Smooth muscle cell (in vitro differentiated cells): Measurements from ENCODE around the gene SETD3. TPM values are rescaled to one million over a fixed set of nuclear protein-coding genes. Genes with fewer than 3 reads are reported as not detected.

Experiments used
- DNase-seq: peaks from one replicate; lab custom pipeline; 2025; ENCODE audit not compliant: unreplicated experiment; lab: John Stamatoyannopoulos, UW
- H2AFZ ChIP-seq: fragments of 200-600 bp; sonication (generic); 2 replicates; pipeline ENCODE4 v1.6.0; 2016; ENCODE audit warnings: antibody characterized with exemption, low read depth, mild to moderate bottlenecking
- H3F3A ChIP-seq: fragments of 200-600 bp; sonication (generic); 2 replicates; pipeline ENCODE4 v1.6.0; 2017; ENCODE audit warnings: antibody characterized with exemption, low read depth
- H3K27ac ChIP-seq: fragments of 200-600 bp; sonication (generic); 2 replicates; pipeline ENCODE4 v1.5.1; 2016; ENCODE audit warnings: low read depth, mild to moderate bottlenecking
- H3K27me3 ChIP-seq: fragments of 200-600 bp; sonication (generic); 2 replicates; pipeline ENCODE4 v1.6.1; 2016; ENCODE audit warnings: low read depth, mild to moderate bottlenecking
- H3K36me3 ChIP-seq: fragments of 200-600 bp; sonication (generic); 2 replicates; pipeline ENCODE4 v1.5.1; 2016; ENCODE audit warnings: low read depth
- H3K4me1 ChIP-seq: fragments of 200-600 bp; sonication (generic); 2 replicates; pipeline ENCODE4 v1.5.1; 2016; ENCODE audit warnings: low read depth
- H3K4me2 ChIP-seq: fragments of 200-600 bp; sonication (generic); 2 replicates; pipeline ENCODE4 v1.6.0; 2016; ENCODE audit warnings: mild to moderate bottlenecking
- H3K4me3 ChIP-seq: fragments of 200-600 bp; sonication (generic); 2 replicates; pipeline ENCODE4 v1.5.1; 2016; ENCODE audit warnings: mild to moderate bottlenecking
- H3K79me2 ChIP-seq: fragments of 200-600 bp; sonication (generic); 2 replicates; pipeline ENCODE4 v1.6.0; 2016; ENCODE audit warnings: low read depth, mild to moderate bottlenecking
- H3K9ac ChIP-seq: fragments of 200-600 bp; sonication (generic); 2 replicates; pipeline ENCODE4 v1.6.0; 2016; ENCODE audit warnings: low read depth
- H3K9me3 ChIP-seq: fragments of 200-600 bp; sonication (generic); replicated peaks from 2 replicates; pipeline ENCODE4 v1.5.1; 2016; ENCODE audit warnings: low read depth
- H4K20me1 ChIP-seq: fragments of 200-600 bp; sonication (generic); 2 replicates; pipeline ENCODE4 v1.6.0; 2016; ENCODE audit warnings: low read depth
- CTCF ChIP-seq: fragments of 200-600 bp; sonication (generic); IDR thresholded peaks from 2 replicates; pipeline ENCODE4 v1.5.1; 2017; ENCODE audit warnings: borderline replicate concordance, mild to moderate bottlenecking, antibody characterized with exemption; ENCODE audit not compliant: insufficient read depth, poor library complexity, severe bottlenecking
- WGBS: methylation state at CpG from one replicate; pipeline ENCODE4 v1.1.7; 2016; ENCODE audit warnings: low lambda C conversion rate; 5-methylcytosine and 5-hydroxymethylcytosine counted together
- polyA plus RNA-seq: library from polyadenylated mRNA; unstranded; fragments of >200 nt; fragmentation: Nextera tagmentation; extraction: Ambion mirVana; gene quantifications from 2 replicates; pipeline ENCODE4 v1.2.1, GENCODE V29; 2016
- total RNA-seq: library from RNA; depleted of rRNA; stranded (reverse); fragments of >200 nt; gene quantifications from 2 replicates; pipeline ENCODE4 v1.2.3, GENCODE V29; 2014

SETD3 gene
- total and polyA plus RNA-seq, 2 experiments from 2014 or later: 49.2 to 74.9 TPM

GRCh38 chr14:99413172-99413571 lies 67.5 kb downstream of the SETD3 start:
- Histone ChIP-seq H3K36me3 (no peaks in the 10 kb centered on the region), H3K4me3 (no peak overlapping the region), H4K20me1 (no peaks in the 10 kb centered on the region), H3F3A (peaks cover 19% of the 10 kb centered on the region), H3K4me2 (peak overlapping the region; percentile 78), H3K27ac (peak overlapping the region; percentile 97), H2AFZ (no peak overlapping the region), H3K9me3 (no peaks in the 10 kb centered on the region), H3K27me3 (no peaks in the 10 kb centered on the region), H3K9ac (peak overlapping the region; percentile 81), H3K4me1 (peaks cover 27% of the 10 kb centered on the region), H3K79me2 (peaks cover 24% of the 10 kb centered on the region)
- DNase-seq: no peak
- TF ChIP-seq CTCF: no peak
- 22% methylated on average over 6 of the region's 6 CpGs for WGBS

GRCh38 chr14:99412117-99413061 lies 68.3 kb downstream of the SETD3 start:
- WGBS: 37% methylated on average over 17 of the region's 17 CpGs
- no peaks in the 10 kb centered on the region for H3K27me3 ChIP-seq
- H4K20me1 ChIP-seq: no peaks in the 10 kb centered on the region
- peak overlapping the region; percentile 78 for H3K4me2 ChIP-seq
- H3K9ac ChIP-seq: peak overlapping the region; percentile 81
- no peak for DNase-seq
- no peak overlapping the region for H2AFZ ChIP-seq
- no peaks in the 10 kb centered on the region for H3K9me3 ChIP-seq
- no peak for TF ChIP-seq CTCF
- peak overlapping the region; percentile 97 for H3K27ac ChIP-seq
- peaks cover 27% of the 10 kb centered on the region for H3K4me1 ChIP-seq
- H3K4me3 ChIP-seq: no peak overlapping the region
- peaks cover 19% of the 10 kb centered on the region for H3F3A ChIP-seq
- H3K36me3 ChIP-seq: no peaks in the 10 kb centered on the region
- peaks cover 22% of the 10 kb centered on the region for H3K79me2 ChIP-seq

GRCh38 chr14:99410019-99410418 lies 70.6 kb downstream of the SETD3 start:
- Histone ChIP-seq H3K27ac (no peak overlapping the region), H3K4me3 (no peak overlapping the region), H3K9me3 (no peaks in the 10 kb centered on the region), H3K9ac (no peak overlapping the region), H3F3A (peaks cover 14% of the 10 kb centered on the region), H3K4me1 (peaks cover 27% of the 10 kb centered on the region), H3K36me3 (peaks cover 8% of the 10 kb centered on the region), H2AFZ (no peak overlapping the region), H3K79me2 (peaks cover 19% of the 10 kb centered on the region), H3K27me3 (no peaks in the 10 kb centered on the region), H3K4me2 (no peak overlapping the region), H4K20me1 (no peaks in the 10 kb centered on the region)
- TF ChIP-seq CTCF: no peak
- DNase-seq: no peak
- WGBS: 79% methylated on average over 10 of the region's 10 CpGs
